T-cell (primary cell): ENCODE results near the gene CABP4. TPM values are rescaled to one million over a fixed set of nuclear protein-coding genes. Genes with fewer than 3 reads are reported as not detected.

Source experiments
- ATAC-seq, 4 experiments: fragments of 200-7000 bp in 3 of 4; fragments of 150-1000 bp in 1 of 4; cut with Tn5 transposase; replicated peaks in 1 of 4; 1 replicate in 3 of 4; 2 replicates in 1 of 4; pipeline ENCODE4 v1.10.0; 2021; ENCODE audit warnings: moderate library complexity in 3 of 4, mild to moderate bottlenecking in 2 of 4, moderate number of reproducible peaks in 1 of 4
- CTCF ChIA-PET, 2 donors: fragments of 300-600 bp; sonication (Branson Sonifier 250); formaldehyde crosslinking; loops; one replicate each; lab custom pipeline; 2022; ENCODE audit warnings: antibody characterized with exemption in 2 of 2; lab: Charles Lee
- POLR2A ChIA-PET, 2 donors: fragments of 300-600 bp; sonication (Branson Sonifier 250); formaldehyde crosslinking; loops; one replicate each; lab custom pipeline; 2022; ENCODE audit warnings: antibody characterized with exemption in 2 of 2; lab: Charles Lee
- DNase-seq, 35 experiments: peaks; one replicate each; pipeline versions ENCODE4 v3.0.0 to v3.0.0-alpha.2; 2013 to 2023
- H3K27ac ChIP-seq: one replicate; pipeline ENCODE4 v1.5.1; 2013; ENCODE audit warnings: low read length
- H3K27me3 ChIP-seq, 2 experiments: replicated peaks in 1 of 2; 1 replicate in 1 of 2; 2 replicates in 1 of 2; pipeline versions ENCODE4 v1.6.1 to v1.7.0; 2013; ENCODE audit warnings: low read length in 1 of 2, mixed read lengths in 1 of 2; ENCODE audit not compliant: control insufficient read depth in 2 of 2, insufficient read depth in 2 of 2; ENCODE audit errors: extremely low read depth in 1 of 2
- H3K36me3 ChIP-seq, 2 donors: 1 replicate in 1 of 2; 2 replicates in 1 of 2; pipeline versions ENCODE4 v1.6.1 to v1.7.0; 2013; ENCODE audit warnings: low read length in 1 of 2; ENCODE audit not compliant: control insufficient read depth in 2 of 2, insufficient read depth in 1 of 2; ENCODE audit errors: extremely low read depth in 1 of 2
- H3K4me1 ChIP-seq, 2 experiments: 1 replicate in 1 of 2; 2 replicates in 1 of 2; pipeline versions ENCODE4 v1.6.1 to v1.7.0; 2013; ENCODE audit warnings: low read length in 2 of 2, mixed read lengths in 1 of 2; ENCODE audit not compliant: insufficient read depth in 2 of 2, control insufficient read depth in 1 of 2; ENCODE audit errors: extremely low read depth in 1 of 2
- H3K4me3 ChIP-seq, 2 donors: 1 replicate in 1 of 2; 2 replicates in 1 of 2; pipeline versions ENCODE4 v1.5.1 to v1.7.0; 2013; ENCODE audit warnings: mild to moderate bottlenecking in 2 of 2, low read length in 1 of 2, moderate library complexity in 1 of 2; ENCODE audit not compliant: control insufficient read depth in 1 of 2; ENCODE audit errors: extremely low read depth in 1 of 2
- H3K9me3 ChIP-seq: 2 replicates; pipeline ENCODE4 v1.7.0; 2013
- H3K27ac Mint-ChIP-seq, 2 donors: one replicate each; pipeline ENCODE4 v1.8.0; 2020 to 2021; ENCODE audit warnings: mild to moderate bottlenecking in 2 of 2, mixed read lengths in 2 of 2
- H3K27me3 Mint-ChIP-seq, 2 donors: one replicate each; pipeline ENCODE4 v1.8.0; 2021 to 2022; ENCODE audit warnings: mixed read lengths in 2 of 2
- H3K36me3 Mint-ChIP-seq: one replicate; pipeline ENCODE4 v1.8.0; 2021; ENCODE audit warnings: mixed read lengths
- H3K4me1 Mint-ChIP-seq, 3 donors: one replicate each; pipeline ENCODE4 v1.8.0; 2020 to 2022; ENCODE audit warnings: mixed read lengths in 3 of 3, mild to moderate bottlenecking in 1 of 3
- H3K4me3 Mint-ChIP-seq, 3 donors: one replicate each; pipeline ENCODE4 v1.8.0; 2020 to 2022; ENCODE audit warnings: mild to moderate bottlenecking in 3 of 3, mixed read lengths in 3 of 3, moderate library complexity in 3 of 3
- H3K9me3 Mint-ChIP-seq, 3 donors: one replicate each; pipeline ENCODE4 v1.8.0; 2020 to 2022; ENCODE audit warnings: mixed read lengths in 3 of 3
- WGBS: methylation state at CpG from one replicate; pipeline ENCODE4 v1.1.5; 2013; ENCODE audit warnings: missing lambda C conversion rate; ENCODE audit not compliant: insufficient coverage; 5-methylcytosine and 5-hydroxymethylcytosine counted together
- total RNA-seq, 35 experiments: library from RNA in 6 of 35; stranded (reverse) in 6 of 35; fragments of 120-200 nt in 1 of 35; gene quantifications; one replicate each; pipeline versions ENCODE4 v1.2.1 to v1.2.4 and lab custom pipeline; 2013 to 2026

Gene CABP4
- total RNA-seq, 5 donors from 2014 or later (not counting 1 experiment from before 2014, with no cell fraction given): 3.5 to 16.0 (median 5.6) TPM

DNA sequence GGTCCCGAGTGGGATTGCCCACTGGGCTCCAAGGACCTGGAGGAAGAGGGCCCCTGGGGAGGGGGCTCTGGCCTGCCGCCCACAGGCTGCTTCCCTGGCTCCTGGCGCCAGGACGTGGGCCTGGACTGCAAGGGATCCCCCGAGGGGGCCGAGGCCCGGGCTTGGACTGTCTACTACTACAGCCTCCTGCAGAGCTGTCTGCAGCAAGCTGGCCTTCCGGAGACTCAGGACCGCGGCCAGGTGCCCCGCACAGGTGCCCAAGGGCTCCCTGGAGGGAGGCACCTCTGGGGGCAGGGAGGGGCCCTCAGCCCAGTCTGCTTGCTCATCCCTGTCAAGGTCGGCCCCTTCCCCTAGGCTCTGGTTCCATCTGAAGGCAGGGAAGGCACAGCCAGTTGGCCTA is 37.7 kb upstream of the CABP4 start:
- no peaks in the 10 kb centered on the region for H3K36me3 Mint-ChIP-seq
- no peaks in the 10 kb centered on the region for H3K27me3 Mint-ChIP-seq
- WGBS: 82% methylated on average over 12 of the region's 12 CpGs
- ChIA-PET CTCF (interaction anchor here in 1 of 2 donors (0.8 kb wide), 1 partner anchor 16 kb away, joined by 3 read pairs; no protein-coding TSS in a partner anchor), POLR2A (no interaction called here)
- DNase-seq (peak in 1 of 35 experiments; percentile 14), ATAC-seq (no peak)
- peak overlapping the region; percentile 93 to 99 for H3K27ac Mint-ChIP-seq
- no peaks in the 10 kb centered on the region for H3K9me3 Mint-ChIP-seq
- H3K27ac ChIP-seq: peak overlapping the region; percentile 72
- H3K4me1 ChIP-seq: peaks cover 51 to 84% of the 10 kb centered on the region in 2 experiments
- peaks cover 59 to 68% (median 66%) of the 10 kb centered on the region in 3 donors for H3K4me1 Mint-ChIP-seq
- peak overlapping the region; percentile 19 to 39 for H3K4me3 ChIP-seq
- H3K36me3 ChIP-seq: no peaks in the 10 kb centered on the region
- H3K27me3 ChIP-seq: no peaks in the 10 kb centered on the region
- no peaks in the 10 kb centered on the region for H3K9me3 ChIP-seq
- H3K4me3 Mint-ChIP-seq: peak overlapping the region in 2 of 3 donors; percentile 77 to 86

DNA sequence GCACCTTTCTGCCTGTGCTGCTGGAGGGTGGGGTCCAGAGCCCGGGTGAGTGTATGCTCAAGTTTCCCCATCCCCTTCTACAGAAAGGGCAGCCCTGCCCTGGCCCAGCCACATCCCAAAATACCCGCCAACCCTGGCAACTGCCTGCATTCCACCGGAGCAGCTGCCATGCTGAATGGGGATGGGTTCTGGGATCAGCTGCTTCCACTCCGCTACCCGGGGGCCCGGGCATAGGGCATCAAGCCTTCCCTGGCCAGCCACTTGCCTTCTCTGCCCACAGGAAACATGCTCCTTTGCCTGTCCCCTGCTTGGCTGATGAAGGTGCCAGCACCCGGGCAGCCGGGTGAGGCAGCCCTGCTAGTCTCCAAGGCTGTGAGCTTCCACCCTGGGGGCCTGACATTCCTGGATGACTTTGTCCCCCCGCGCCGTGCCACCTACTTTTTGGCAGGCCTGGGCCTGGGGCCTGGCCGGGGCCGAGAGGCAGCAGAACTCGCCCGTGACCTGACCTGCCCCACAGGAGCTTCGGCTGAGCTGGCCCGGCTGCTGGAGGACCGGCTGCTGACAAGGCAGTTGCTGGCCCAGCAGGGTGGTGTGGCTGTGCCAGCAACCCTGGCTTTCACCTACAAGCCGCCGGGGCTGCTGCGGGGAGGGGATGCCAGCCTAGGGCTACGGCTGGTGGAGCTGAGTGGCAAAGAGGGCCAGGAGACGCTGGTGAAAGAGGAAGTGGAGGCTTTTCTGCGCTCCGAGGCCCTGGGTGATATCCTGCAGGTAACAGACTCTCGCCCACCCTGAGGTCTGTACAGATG is 36.5 kb upstream of the CABP4 start:
- WGBS: 43% methylated on average over 23 of the region's 26 CpGs
- Mint-ChIP-seq H3K36me3 (no peaks in the 10 kb centered on the region), H3K9me3 (no peaks in the 10 kb centered on the region), H3K27ac (peak overlapping the region; percentile 91 to 93), H3K4me3 (peak overlapping the region; percentile 75 to 86 (median 83)), H3K4me1 (peaks cover 51 to 64% (median 61%) of the 10 kb centered on the region in 3 donors), H3K27me3 (no peaks in the 10 kb centered on the region)
- no peaks in the 10 kb centered on the region for H3K27me3 ChIP-seq
- CTCF ChIA-PET: interaction anchor here in 1 of 2 donors (0.6 to 0.8 kb wide), 2 partner anchors 19 to 74 kb away, joined by 3 read pairs; partner anchors contain the start of gene PTPRCAP
- peak overlapping the region; percentile 53 to 62 for H3K4me3 ChIP-seq
- peaks cover 41 to 74% of the 10 kb centered on the region in 2 experiments for H3K4me1 ChIP-seq
- no peaks in the 10 kb centered on the region for H3K9me3 ChIP-seq
- DNase-seq (peak in 25 of 35 experiments; percentile 35 to 71 (median 55)), ATAC-seq (peak; percentile 5 to 13 (median 10))
- POLR2A ChIA-PET: no interaction called here
- no peaks in the 10 kb centered on the region for H3K36me3 ChIP-seq
- peak overlapping the region; percentile 72 for H3K27ac ChIP-seq

DNA sequence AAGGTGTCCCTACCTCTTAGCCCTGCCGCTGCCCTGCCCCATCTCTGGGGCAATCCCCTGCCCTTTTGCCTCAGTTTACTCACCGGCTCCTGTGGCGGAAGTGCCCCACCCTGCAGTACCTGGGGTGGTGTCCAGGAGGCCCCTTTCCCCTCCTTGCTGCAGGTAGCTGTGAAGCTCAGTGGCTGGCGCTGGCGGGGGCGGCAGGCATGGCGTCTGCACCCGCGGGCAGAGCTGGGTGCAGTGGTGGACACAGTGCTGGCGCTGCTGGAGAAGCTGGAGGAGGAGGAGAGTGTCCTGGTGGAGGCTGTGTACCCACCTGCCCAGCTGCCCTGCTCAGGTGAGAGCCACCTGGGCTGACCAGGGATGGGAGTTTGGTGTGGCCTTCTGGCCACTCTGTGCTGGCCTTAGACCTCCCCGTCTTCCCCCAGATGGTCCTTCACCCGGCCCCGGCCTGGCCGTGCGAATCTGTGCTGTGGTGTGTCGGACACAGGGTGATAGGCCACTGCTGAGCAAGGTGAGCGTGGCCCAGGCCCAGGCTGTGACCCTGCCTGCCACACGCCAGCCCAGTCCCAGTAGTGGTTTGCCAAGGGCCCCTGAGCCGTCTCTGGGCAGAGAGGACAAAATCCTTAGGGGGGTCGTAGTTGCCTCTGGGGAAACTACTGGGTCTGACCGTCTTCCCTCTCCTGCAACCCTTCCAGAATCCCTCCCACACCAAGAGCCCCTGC is 35.7 kb upstream of the CABP4 start:
- Mint-ChIP-seq H3K27me3 (no peaks in the 10 kb centered on the region), H3K36me3 (no peaks in the 10 kb centered on the region), H3K4me1 (peaks cover 51 to 61% (median 58%) of the 10 kb centered on the region in 3 donors), H3K27ac (peak overlapping the region; percentile 91 to 93), H3K4me3 (peak overlapping the region; percentile 75 to 86 (median 83)), H3K9me3 (no peaks in the 10 kb centered on the region)
- Histone ChIP-seq H3K36me3 (no peaks in the 10 kb centered on the region), H3K27me3 (no peaks in the 10 kb centered on the region), H3K4me1 (peaks cover 41 to 69% of the 10 kb centered on the region in 2 experiments), H3K4me3 (peak overlapping the region; percentile 53 to 62), H3K27ac (peak overlapping the region; percentile 72), H3K9me3 (no peaks in the 10 kb centered on the region)
- ChIA-PET POLR2A (interaction anchor here in 1 of 2 donors (0.5 to 0.6 kb wide), 2 partner anchors 9 to 126 kb away, joined by 3 to 5 read pairs; no protein-coding TSS in a partner anchor), CTCF (interaction anchor here in 1 of 2 donors (0.7 to 0.8 kb wide), 2 partner anchors 17 to 18 kb away, joined by 3 read pairs; partner anchors contain the start of gene PTPRCAP)
- WGBS: 81% methylated on average over 16 of the region's 21 CpGs
- peak in 2 of 35 experiments; percentile 22 to 38 for DNase-seq
- ATAC-seq: no peak

DNA sequence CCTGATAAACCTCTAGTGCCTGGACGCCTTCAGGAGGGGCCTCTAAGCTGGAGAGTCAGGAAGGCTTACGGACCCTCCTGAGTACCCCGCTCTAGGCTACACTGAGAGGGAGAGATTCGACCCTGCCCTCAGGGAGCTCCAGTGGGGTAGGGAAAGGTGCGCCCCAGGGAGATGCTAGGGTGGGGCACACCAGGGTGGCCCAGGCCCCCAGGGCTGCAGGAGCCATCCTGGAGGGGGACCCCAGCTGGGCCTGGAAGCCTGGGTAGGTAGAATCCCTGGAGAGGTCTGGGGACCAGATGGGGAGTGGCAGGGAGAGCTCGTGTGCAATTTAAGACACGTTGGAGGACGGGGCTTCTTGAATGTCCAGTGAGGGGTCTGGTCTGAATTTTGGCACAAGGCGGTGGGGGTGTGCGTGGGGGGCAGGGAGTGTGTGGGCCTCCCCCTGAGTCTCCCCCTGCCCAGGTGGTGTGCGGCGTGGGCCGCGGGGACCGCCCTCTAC is 35.0 kb upstream of the CABP4 start:
- Mint-ChIP-seq H3K27me3 (no peaks in the 10 kb centered on the region), H3K9me3 (no peaks in the 10 kb centered on the region), H3K27ac (peak overlapping the region; percentile 91 to 93), H3K4me1 (peaks cover 45 to 61% (median 58%) of the 10 kb centered on the region in 3 donors), H3K4me3 (peak overlapping the region; percentile 75 to 86 (median 83)), H3K36me3 (no peaks in the 10 kb centered on the region)
- Histone ChIP-seq H3K9me3 (no peaks in the 10 kb centered on the region), H3K27me3 (no peaks in the 10 kb centered on the region), H3K27ac (peak overlapping the region; percentile 72), H3K36me3 (no peaks in the 10 kb centered on the region), H3K4me3 (peak overlapping the region; percentile 53 to 62), H3K4me1 (peaks cover 37 to 67% of the 10 kb centered on the region in 2 experiments)
- 33% methylated on average over 14 of the region's 15 CpGs for WGBS
- ChIA-PET POLR2A (interaction anchor here (0.6 kb wide), 2 partner anchors 42 to 127 kb away, joined by 5 read pairs; no protein-coding TSS in a partner anchor), CTCF (interaction anchor here in 1 of 2 donors (0.7 to 1.2 kb wide), 2 partner anchors 17 to 18 kb away, joined by 3 to 5 read pairs; partner anchors contain the start of gene PTPRCAP)
- no peak for DNase-seq
- no peak for ATAC-seq

DNA sequence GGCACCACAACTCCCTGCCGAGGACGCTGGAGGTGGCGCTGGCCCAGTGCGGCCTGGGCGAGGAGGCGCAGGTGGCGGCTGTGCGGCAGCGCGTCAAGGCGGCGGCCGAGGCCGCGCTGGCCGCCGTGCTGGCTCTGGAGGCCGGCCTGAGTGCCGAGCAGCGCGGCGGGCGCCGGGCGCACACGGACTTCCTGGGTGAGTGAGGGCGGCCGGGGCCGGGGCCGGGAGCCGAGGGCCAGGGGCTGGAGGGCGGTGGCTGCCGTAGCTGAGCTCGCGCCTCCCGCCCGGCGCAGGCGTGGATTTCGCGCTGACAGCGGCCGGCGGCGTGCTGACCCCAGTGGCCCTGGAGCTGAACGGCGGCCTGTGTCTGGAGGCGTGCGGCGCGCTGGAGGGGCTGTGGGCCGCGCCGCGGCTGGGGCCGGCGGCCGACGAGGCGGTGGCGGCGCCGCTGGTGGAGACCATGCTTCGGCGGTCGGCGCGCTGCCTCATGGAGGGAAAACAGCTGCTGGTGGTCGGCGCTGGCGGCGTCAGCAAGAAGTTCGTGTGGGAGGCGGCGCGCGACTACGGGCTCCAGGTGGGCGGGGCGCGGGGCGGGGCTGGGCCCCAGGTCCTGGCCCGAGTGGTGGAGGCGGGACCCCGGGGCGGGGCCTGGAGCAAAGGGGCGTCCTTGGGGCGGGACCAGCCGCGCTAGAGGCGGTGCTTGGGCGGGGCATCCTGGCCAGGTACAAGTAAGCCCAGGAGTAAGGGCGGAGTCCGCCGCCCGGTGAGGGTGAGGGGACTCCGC is 34.3 kb upstream of the CABP4 start:
- Mint-ChIP-seq H3K4me1 (peaks cover 46 to 61% (median 58%) of the 10 kb centered on the region in 3 donors), H3K4me3 (peak overlapping the region; percentile 75 to 86 (median 83)), H3K27ac (peak overlapping the region; percentile 91 to 94), H3K27me3 (no peaks in the 10 kb centered on the region), H3K9me3 (no peaks in the 10 kb centered on the region), H3K36me3 (no peaks in the 10 kb centered on the region)
- Histone ChIP-seq H3K36me3 (no peaks in the 10 kb centered on the region), H3K9me3 (no peaks in the 10 kb centered on the region), H3K27me3 (no peaks in the 10 kb centered on the region), H3K27ac (peak overlapping the region; percentile 72), H3K4me3 (peak overlapping the region; percentile 53 to 62), H3K4me1 (peaks cover 36 to 63% of the 10 kb centered on the region in 2 experiments)
- under 1% methylated on average over 91 of the region's 97 CpGs for WGBS
- ChIA-PET CTCF (interaction anchor here in 1 of 2 donors (0.7 to 1.2 kb wide), 3 partner anchors 15 to 19 kb away, joined by 5 to 9 read pairs (median 9); partner anchors contain the start of genes PPP1CA and PTPRCAP), POLR2A (interaction anchor here in 1 of 2 donors (0.5 to 0.6 kb wide), 2 partner anchors 42 to 64 kb away, joined by 5 to 6 read pairs; no protein-coding TSS in a partner anchor)
- DNase-seq (peak; percentile 94 to 100 (median 98)), ATAC-seq (peak; percentile 75 to 84 (median 78))
